PC-3 (cell line): ENCODE data around the gene KRT85.

ENCODE experiments used
- EZH2 ChIP-seq: fragments of 300-600 bp; sonication (generic); IDR thresholded peaks from one replicate; pipeline ENCODE4 v1.6.1; 2017; ENCODE audit warnings: antibody characterized with exemption, mild to moderate bottlenecking, low read length; ENCODE audit not compliant: unreplicated experiment
- EZH2phosphoT487 ChIP-seq: fragments of 300-600 bp; sonication (generic); IDR thresholded peaks from 2 replicates; pipeline ENCODE4 v1.6.1; 2018; ENCODE audit warnings: mild to moderate bottlenecking, antibody characterized with exemption, low read length, borderline replicate concordance
- TF ChIP-seq, protein P1 (sequence below): fragments of 300-600 bp; sonication (generic); conservative IDR thresholded peaks from 2 replicates; pipeline ENCODE4 v1.5.1; 2017; ENCODE audit warnings: antibody characterized with exemption, low read depth, mild to moderate bottlenecking, low read length

DNA sequence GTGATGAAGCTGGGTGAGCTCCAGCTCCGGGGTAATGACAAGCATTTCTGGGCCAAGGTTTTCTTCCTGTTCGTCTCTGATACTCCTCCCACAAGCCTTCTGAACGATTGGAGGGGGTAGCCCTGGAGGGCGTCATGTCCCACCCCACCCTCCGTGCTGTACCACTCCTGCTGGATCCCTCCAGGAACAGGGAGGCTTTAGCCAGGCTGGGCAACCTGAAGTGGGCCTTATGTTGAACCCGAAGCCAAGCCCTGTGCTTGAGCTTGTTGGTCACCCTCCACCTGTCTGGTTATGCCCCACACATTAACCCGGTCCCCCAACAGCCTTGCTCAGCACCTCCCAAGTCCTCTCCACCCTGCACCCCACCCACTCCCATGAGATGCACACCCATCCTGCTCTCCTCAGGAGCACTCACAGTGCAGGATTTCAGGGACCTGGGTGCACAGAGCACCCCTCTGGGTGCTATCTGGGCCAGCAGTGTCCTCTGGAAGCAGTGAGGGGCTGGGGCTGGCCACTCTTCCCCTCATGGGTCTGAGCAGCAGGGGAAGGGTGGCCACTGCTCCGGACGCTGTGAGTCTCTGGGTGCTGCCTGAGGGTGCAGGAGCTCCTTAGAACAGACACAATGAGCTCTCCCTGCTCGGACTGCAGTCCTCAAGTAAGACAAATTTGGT lies 39.3 kb downstream of the KRT85 start:
- TF ChIP-seq EZH2: no peak
- TF ChIP-seq, protein P1, sequence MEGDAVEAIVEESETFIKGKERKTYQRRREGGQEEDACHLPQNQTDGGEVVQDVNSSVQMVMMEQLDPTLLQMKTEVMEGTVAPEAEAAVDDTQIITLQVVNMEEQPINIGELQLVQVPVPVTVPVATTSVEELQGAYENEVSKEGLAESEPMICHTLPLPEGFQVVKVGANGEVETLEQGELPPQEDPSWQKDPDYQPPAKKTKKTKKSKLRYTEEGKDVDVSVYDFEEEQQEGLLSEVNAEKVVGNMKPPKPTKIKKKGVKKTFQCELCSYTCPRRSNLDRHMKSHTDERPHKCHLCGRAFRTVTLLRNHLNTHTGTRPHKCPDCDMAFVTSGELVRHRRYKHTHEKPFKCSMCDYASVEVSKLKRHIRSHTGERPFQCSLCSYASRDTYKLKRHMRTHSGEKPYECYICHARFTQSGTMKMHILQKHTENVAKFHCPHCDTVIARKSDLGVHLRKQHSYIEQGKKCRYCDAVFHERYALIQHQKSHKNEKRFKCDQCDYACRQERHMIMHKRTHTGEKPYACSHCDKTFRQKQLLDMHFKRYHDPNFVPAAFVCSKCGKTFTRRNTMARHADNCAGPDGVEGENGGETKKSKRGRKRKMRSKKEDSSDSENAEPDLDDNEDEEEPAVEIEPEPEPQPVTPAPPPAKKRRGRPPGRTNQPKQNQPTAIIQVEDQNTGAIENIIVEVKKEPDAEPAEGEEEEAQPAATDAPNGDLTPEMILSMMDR: no peak
- no peak for TF ChIP-seq EZH2phosphoT487
